HT-29 (cell line): Measurements from ENCODE around the gene EEF1A2. TPM values are rescaled to one million over a fixed set of nuclear protein-coding genes. Genes with fewer than 3 reads are reported as not detected.
A peak's percentile ranks its signal among the peaks of the same experiment; 100 is the strongest.

Source experiments
- DNase-seq: peaks from one replicate; pipeline ENCODE4 v3.0.0-alpha.2; 2015; ENCODE audit warnings: low spot score
- total RNA-seq: library from RNA; depleted of rRNA; stranded (reverse); fragments of >200 nt; shearing (Covaris generic); gene quantifications from 2 replicates; pipeline ENCODE4 v1.2.3, GENCODE V29; 2014

The EEF1A2 gene
- total RNA-seq, 1 experiment from 2014 or later, result 38.0 TPM

GRCh38 chr20:63455568-63455859, 43.4 kb downstream of the EEF1A2 start:
- DNase-seq, result no peak

GRCh38 chr20:63454731-63455567, 43.9 kb downstream of the EEF1A2 start:
- no peak for DNase-seq

- DNase-seq, result no peak
Measured at GRCh38 chr20:63452821-63453523, 45.9 kb downstream of the EEF1A2 start.

GRCh38 chr20:63452341-63452740, 46.5 kb downstream of the EEF1A2 start:
- DNase-seq, result no peak

GRCh38 chr20:63451821-63452220, 47.1 kb downstream of the EEF1A2 start:
- no peak for DNase-seq

- DNase-seq, result no peak
Measured at GRCh38 chr20:63449796-63450730, 48.8 kb downstream of the EEF1A2 start.

- DNase-seq, result no peak
Measured at GRCh38 chr20:63449025-63449424, 49.9 kb downstream of the EEF1A2 start.

GRCh38 chr20:63448031-63448430, 50.9 kb downstream of the EEF1A2 start:
- no peak for DNase-seq

- no peak for DNase-seq
Measured at GRCh38 chr20:63447320-63447719, 51.6 kb downstream of the EEF1A2 start.

- DNase-seq, result no peak
Measured at GRCh38 chr20:63446216-63447024, 52.5 kb downstream of the EEF1A2 start.

- DNase-seq, result no peak
Measured at GRCh38 chr20:63445075-63445734, 53.7 kb downstream of the EEF1A2 start.

GRCh38 chr20:63444548-63444947, 54.3 kb downstream of the EEF1A2 start:
- no peak for DNase-seq

GRCh38 chr20:63443606-63444395, 55.1 kb downstream of the EEF1A2 start:
- no peak for DNase-seq

- DNase-seq, result peak; percentile 78
Measured at GRCh38 chr20:63442100-63442493, 56.8 kb downstream of the EEF1A2 start.

- DNase-seq, result no peak
Measured at GRCh38 chr20:63441136-63442099, 57.5 kb downstream of the EEF1A2 start.

- no peak for DNase-seq
Measured at GRCh38 chr20:63440366-63440955, 58.4 kb downstream of the EEF1A2 start.

- no peak for DNase-seq
Measured at GRCh38 chr20:63439866-63440265, 59.0 kb downstream of the EEF1A2 start.

GRCh38 chr20:63438121-63438520, 60.8 kb downstream of the EEF1A2 start:
- DNase-seq, result no peak
